Sigmoid colon (tissue), 7 donors: ENCODE results near the gene CRISP3. TPM values are rescaled to one million over a fixed set of nuclear protein-coding genes. Genes with fewer than 3 reads are reported as not detected.
"Not testable (repeated sequence)": the region's sequence is repeated elsewhere in the genome, so short reads cannot be mapped to it uniquely, and the experiment has no call there.

Experiments used
- DNase-seq: peaks from one replicate; pipeline ENCODE4 v3.0.0-alpha.2; 2019
- H3K27ac ChIP-seq, 4 donors: fragments of 200-600 bp; sonication (generic); one replicate each; pipeline ENCODE4 v1.5.1; 2016 to 2019; ENCODE audit warnings: mild to moderate bottlenecking in 1 of 4
- H3K27me3 ChIP-seq, 3 donors: fragments of 200-600 bp; sonication (generic); one replicate each; pipeline ENCODE4 v1.5.1; 2019; ENCODE audit warnings: mild to moderate bottlenecking in 1 of 3
- H3K36me3 ChIP-seq, 4 donors: fragments of 200-600 bp; sonication (generic); one replicate each; pipeline ENCODE4 v1.5.1; 2016 to 2019
- H3K4me1 ChIP-seq, 4 donors: fragments of 200-600 bp; sonication (generic); one replicate each; pipeline ENCODE4 v1.5.1; 2017 to 2019
- H3K4me3 ChIP-seq, 4 donors: fragments of 200-600 bp; sonication (generic); one replicate each; pipeline ENCODE4 v1.5.1; 2017 to 2019; ENCODE audit warnings: mild to moderate bottlenecking in 2 of 4, moderate library complexity in 1 of 4
- H3K9me3 ChIP-seq, 4 donors: fragments of 200-600 bp in 3 of 4; sonication (generic) in 3 of 4; one replicate each; pipeline versions ENCODE4 v1.5.1 to v1.6.1; 2013 to 2019
- EP300 ChIP-seq, 4 donors: sonication (generic); formaldehyde crosslinking; IDR thresholded peaks; one replicate each; pipeline ENCODE4 v1.6.1; 2017; ENCODE audit warnings: antibody characterized with exemption in 4 of 4
- POLR2A ChIP-seq, 2 donors: fragments of 450-650 bp; IDR thresholded peaks; one replicate each; pipeline ENCODE4 v1.6.1; 2016; ENCODE audit warnings: antibody characterized with exemption in 2 of 2, mild to moderate bottlenecking in 2 of 2, moderate library complexity in 2 of 2
- POLR2AphosphoS5 ChIP-seq, 4 donors: sonication (generic); formaldehyde crosslinking; IDR thresholded peaks; one replicate each; pipeline ENCODE4 v1.6.1; 2017; ENCODE audit warnings: antibody characterized with exemption in 4 of 4
- WGBS, 2 donors: extraction: QIAGEN DNeasy Blood & Tissue Kit; methylation state at CpG; one replicate each; pipeline ENCODE4 v1.1.7; 2013; 5-methylcytosine and 5-hydroxymethylcytosine counted together
- intact Hi-C: fragments of 100-400 bp; cut with DNase I; formaldehyde crosslinking; loops from one replicate; pipeline ENCODE4 v1.15.1; 2023
- polyA plus RNA-seq, 3 donors: library from polyadenylated mRNA; stranded (reverse); fragments of 200-250 nt; gene quantifications; one replicate each; pipeline ENCODE4 v1.2.3, GENCODE V29; 2013
- total RNA-seq, 4 donors: library from RNA; depleted of rRNA; stranded (reverse); fragments of >200 nt; gene quantifications; one replicate each; pipeline ENCODE4 v1.1.0, GENCODE V29; 2016
- TF ChIP-seq, protein P1 (sequence below), 4 experiments: fragments of 450-650 bp in 3 of 4; fragments of 200-600 bp in 1 of 4; IDR thresholded peaks; one replicate each; pipeline ENCODE4 v1.5.1; 2016 to 2019; ENCODE audit warnings: antibody characterized with exemption in 4 of 4, mild to moderate bottlenecking in 3 of 4, moderate library complexity in 2 of 4
- donor health status: healthy with polysubstance abuse.
- donor health status: Bipolar disorder and iron deficiency.
- donor health status: healthy.

The CRISP3 gene
- total and polyA plus RNA-seq, 7 donors: 0.60 TPM; not detected in 6

- H3K9me3 ChIP-seq: no peaks in the 10 kb centered on the region
Observed at GRCh38 chr6:49732781-49733180, 11.4 kb downstream of the CRISP3 start.

GRCh38 chr6:49730251-49730650, 13.9 kb downstream of the CRISP3 start:
- TF ChIP-seq POLR2AphosphoS5 (IDR thresholded peaks at IDR 0.05) (no peak), EP300 (IDR thresholded peaks at IDR 0.05) (no peak), POLR2A (IDR thresholded peaks at IDR 0.05) (no peak)
- TF ChIP-seq, protein P1, sequence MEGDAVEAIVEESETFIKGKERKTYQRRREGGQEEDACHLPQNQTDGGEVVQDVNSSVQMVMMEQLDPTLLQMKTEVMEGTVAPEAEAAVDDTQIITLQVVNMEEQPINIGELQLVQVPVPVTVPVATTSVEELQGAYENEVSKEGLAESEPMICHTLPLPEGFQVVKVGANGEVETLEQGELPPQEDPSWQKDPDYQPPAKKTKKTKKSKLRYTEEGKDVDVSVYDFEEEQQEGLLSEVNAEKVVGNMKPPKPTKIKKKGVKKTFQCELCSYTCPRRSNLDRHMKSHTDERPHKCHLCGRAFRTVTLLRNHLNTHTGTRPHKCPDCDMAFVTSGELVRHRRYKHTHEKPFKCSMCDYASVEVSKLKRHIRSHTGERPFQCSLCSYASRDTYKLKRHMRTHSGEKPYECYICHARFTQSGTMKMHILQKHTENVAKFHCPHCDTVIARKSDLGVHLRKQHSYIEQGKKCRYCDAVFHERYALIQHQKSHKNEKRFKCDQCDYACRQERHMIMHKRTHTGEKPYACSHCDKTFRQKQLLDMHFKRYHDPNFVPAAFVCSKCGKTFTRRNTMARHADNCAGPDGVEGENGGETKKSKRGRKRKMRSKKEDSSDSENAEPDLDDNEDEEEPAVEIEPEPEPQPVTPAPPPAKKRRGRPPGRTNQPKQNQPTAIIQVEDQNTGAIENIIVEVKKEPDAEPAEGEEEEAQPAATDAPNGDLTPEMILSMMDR (IDR thresholded peaks at IDR 0.05): no peak
- H3K4me1 ChIP-seq: no peaks in the 10 kb centered on the region
- no peaks in the 10 kb centered on the region for H3K36me3 ChIP-seq
- no peak overlapping the region for H3K27ac ChIP-seq
- DNase-seq: no peak
- no peak overlapping the region for H3K4me3 ChIP-seq
- no peaks in the 10 kb centered on the region for H3K9me3 ChIP-seq
- intact Hi-C loops: no loop called here
- no peaks in the 10 kb centered on the region for H3K27me3 ChIP-seq

More at GRCh38 chr6:49732781-49733180, 11.4 kb downstream of the CRISP3 start:
- Histone ChIP-seq H3K27ac (no peak overlapping the region), H3K36me3 (no peaks in the 10 kb centered on the region), H3K4me1 (no peaks in the 10 kb centered on the region), H3K4me3 (no peak overlapping the region), H3K27me3 (no peaks in the 10 kb centered on the region)
- DNase-seq: no peak
- 83 to 92% methylated on average over 3 of the region's 3 CpGs for WGBS, 2 donors
- intact Hi-C loops: no loop called here
- TF ChIP-seq, protein P1 (IDR thresholded peaks at IDR 0.05): no peak
- TF ChIP-seq EP300 (IDR thresholded peaks at IDR 0.05): no peak
- TF ChIP-seq POLR2AphosphoS5 (IDR thresholded peaks at IDR 0.05): no peak
- TF ChIP-seq POLR2A (IDR thresholded peaks at IDR 0.05): no peak

- intact Hi-C loops, H3K9me3 ChIP-seq, H3K4me1 ChIP-seq: not testable (repeated sequence)
Observed at GRCh38 chr6:49723917-49724316, 20.3 kb downstream of the CRISP3 start.

DNA sequence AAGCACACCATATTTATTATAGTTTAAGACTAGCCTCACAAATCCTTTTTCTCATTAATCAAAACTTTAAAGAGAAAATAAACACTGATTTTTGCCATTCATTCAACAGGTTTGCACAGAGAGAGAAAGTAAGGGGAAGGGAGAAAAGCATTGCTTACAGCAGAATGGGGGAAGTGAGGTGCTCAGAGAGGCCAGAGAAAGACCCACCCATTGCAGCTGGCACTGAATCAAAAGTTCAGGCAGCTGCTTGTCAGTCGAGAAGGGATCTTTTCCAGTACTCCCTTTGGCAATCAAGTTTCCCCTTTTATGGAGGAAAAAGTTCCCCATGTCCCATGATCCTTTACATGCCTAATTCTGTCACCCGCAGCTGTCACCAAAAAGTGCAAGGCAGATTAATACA, 22.9 kb downstream of the CRISP3 start:
- TF ChIP-seq, protein P1 (IDR thresholded peaks at IDR 0.05): no peak
- TF ChIP-seq EP300 (IDR thresholded peaks at IDR 0.05) (no peak), POLR2A (IDR thresholded peaks at IDR 0.05) (no peak), POLR2AphosphoS5 (IDR thresholded peaks at IDR 0.05) (no peak)

More at GRCh38 chr6:49723917-49724316, 20.3 kb downstream of the CRISP3 start:
- H3K4me3 ChIP-seq, DNase-seq, H3K27me3 ChIP-seq, H3K27ac ChIP-seq, H3K36me3 ChIP-seq: not testable (repeated sequence)
- WGBS, 2 donors: 63 to 69% methylated on average over 4 of the region's 4 CpGs

DNA sequence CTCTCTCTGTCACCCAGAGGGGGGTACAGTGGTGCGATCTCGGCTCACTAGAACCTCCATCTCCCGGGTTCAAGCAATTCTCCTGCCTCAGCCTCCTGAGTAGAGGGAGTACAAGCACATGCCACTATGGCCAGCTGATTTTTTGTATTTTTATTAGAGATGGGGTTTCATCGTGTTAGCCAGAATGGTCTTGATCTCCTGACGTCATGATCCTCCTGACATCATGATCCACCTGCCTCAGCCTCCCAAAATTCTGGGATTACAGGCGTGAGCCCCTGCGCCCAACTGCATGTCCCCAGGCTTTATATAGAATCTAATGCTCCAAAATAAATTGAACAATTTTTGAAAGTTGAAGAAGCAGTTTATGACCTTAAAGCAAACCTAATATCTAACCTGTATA, 23.8 kb downstream of the CRISP3 start:
- H3K9me3 ChIP-seq: peaks cover 0 to 2% (median 0%) of the 10 kb centered on the region in 4 donors
- intact Hi-C loops: no loop called here
- whole genome bisulfite sequencing, 2 donors: 82 to 91% methylated on average over 7 of the region's 7 CpGs
- no peak for DNase-seq
- H3K27ac ChIP-seq: no peak overlapping the region
- no peaks in the 10 kb centered on the region for H3K36me3 ChIP-seq
- no peaks in the 10 kb centered on the region for H3K27me3 ChIP-seq
- no peak overlapping the region for H3K4me3 ChIP-seq
- no peaks in the 10 kb centered on the region for H3K4me1 ChIP-seq
- TF ChIP-seq POLR2A (IDR thresholded peaks at IDR 0.05): no peak
- TF ChIP-seq, protein P1 (IDR thresholded peaks at IDR 0.05): no peak
- TF ChIP-seq POLR2AphosphoS5 (IDR thresholded peaks at IDR 0.05): no peak
- no peak for TF ChIP-seq EP300 (IDR thresholded peaks at IDR 0.05)

More for the DNA sequence above, 22.9 kb downstream of the CRISP3 start:
- no peak overlapping the region for H3K4me3 ChIP-seq
- H3K4me1 ChIP-seq: no peaks in the 10 kb centered on the region
- peaks cover 0 to 2% (median 0%) of the 10 kb centered on the region in 4 donors for H3K9me3 ChIP-seq
- H3K36me3 ChIP-seq: no peaks in the 10 kb centered on the region
- 59 to 74% methylated on average over 2 of the region's 2 CpGs for WGBS, 2 donors
- no peaks in the 10 kb centered on the region for H3K27me3 ChIP-seq
- H3K27ac ChIP-seq: no peak overlapping the region
- no peak for DNase-seq
- intact Hi-C loops: no loop called here
